Activated CD4-positive, alpha-beta T cell treated with anti-CD3 and anti-CD28 coated beads for 4 hours (primary cell): ENCODE results near the gene FRRS1.
"Not testable (repeated sequence)": the region's sequence is repeated elsewhere in the genome, so short reads cannot be mapped to it uniquely, and the experiment has no call there.

ENCODE experiments used
- DNase-seq, 2 donors: peaks; one replicate each; pipeline ENCODE4 v3.0.0-alpha.2; 2020

The FRRS1 gene

DNA sequence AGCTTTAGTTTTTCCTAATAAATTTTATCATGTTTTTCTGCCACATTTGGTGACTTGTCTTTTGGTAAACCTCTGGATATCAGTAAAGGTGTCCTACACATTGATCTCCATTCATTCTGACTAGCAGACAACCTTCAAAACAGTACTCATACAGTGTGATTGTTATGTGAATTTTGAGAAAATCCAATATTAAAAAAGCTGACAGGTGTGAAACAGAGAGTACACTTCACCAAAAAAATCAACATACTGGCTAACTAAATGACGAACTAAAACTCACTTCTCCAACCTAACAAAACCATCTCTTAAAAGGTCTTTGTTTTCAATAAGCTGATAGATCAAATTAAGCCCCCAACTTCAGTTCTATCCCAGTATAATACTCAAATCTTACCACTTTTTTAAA lies 1.5 kb downstream of the FRRS1 start:
- DNase-seq, result no peak

DNA sequence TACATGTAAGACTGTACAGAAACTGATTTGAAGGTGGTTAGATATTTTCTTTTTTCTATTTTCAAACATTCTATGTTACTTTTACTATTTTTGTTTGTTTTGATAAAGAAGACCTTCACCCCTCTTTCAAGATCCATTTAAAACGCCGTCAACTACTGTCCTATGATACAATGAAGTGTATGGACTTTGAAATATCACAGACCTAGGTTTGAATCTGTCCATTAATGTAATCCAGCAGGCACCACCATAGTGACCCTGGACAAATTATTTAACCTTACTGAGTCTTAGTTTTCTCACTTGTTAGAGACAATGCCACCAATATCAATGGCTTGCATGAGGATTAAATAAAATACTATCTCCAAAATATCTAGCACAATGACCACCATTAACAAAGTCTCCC lies 2.0 kb downstream of the FRRS1 start:
- no peak for DNase-seq

DNA sequence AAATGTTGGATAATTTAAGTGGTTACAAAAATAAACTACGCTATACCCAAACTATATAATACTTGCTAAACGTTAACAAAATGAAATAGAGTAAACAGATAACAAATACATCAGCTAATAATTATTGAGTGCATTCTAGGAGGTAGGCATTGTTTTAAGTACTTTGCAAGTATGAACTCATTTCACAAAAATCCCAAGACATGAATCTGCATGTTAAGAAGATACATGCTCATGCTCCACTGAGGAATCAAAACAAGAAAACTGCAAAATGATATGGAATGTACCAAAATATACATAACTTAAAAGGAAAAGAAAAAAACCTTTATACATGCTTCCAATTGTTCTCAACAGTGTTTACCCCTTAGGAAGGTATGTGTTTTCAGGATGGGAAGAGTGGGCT lies 2.5 kb downstream of the FRRS1 start:
- no peak for DNase-seq

DNA sequence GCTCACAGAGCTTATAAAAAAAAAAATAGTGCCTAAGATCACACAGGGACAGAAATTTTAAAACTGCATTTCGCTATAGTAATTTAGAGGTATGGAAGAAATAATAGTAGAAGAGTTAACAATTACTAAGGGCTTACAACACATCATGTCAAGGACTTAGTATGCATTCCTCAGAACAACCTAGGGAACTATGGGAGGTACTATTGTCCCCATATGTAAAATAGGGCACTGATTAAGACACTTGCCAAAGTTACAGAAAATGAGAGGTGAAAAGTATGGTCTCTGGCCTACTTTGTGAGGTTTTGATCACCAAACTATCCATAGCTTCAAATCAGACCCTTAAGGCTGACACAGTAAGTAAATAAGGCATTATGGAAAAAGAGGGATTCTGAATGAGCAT lies 4.7 kb downstream of the FRRS1 start:
- DNase-seq, result no peak

GRCh38 chr1:99759518-99760160 lies 6.8 kb downstream of the FRRS1 start:
- DNase-seq, result no peak

DNA sequence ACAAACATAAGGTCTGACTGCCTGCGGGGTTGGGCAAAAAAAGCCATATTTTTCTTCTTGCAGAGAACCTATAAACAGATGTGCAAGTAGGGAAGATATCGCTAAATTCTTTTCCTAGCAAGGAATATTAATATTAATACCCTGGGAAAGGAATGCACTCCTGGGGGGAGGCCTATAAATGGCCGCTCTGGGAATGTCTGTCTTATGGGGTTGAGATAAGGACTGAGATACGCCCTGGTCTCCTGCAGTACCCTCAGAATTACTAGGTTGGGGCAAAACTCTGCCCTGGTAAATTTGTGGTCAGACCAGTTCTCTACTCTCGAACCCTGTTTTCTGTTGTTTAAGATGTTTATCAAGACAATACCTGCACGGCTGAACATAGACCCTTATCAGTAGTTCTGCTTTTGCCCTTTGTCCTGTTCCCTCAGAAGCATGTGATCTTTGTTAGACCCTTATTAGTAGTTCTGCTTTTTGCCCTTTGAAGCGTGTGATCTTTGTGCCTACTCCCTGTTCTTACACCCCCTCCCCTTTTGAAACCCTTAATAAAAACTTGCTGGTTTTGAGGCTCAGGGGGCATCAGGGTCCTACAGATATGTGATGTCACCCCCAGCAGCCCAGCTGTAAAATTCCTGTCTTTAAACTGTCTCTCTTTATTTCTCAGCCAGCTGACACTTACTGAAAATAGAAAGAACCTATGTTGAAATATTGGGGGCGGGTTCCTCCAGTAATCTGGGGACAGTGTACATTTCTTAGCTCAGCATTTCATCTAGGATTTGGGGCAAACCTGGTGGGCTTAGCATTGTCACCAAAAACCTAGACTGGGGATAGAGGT lies 7.5 kb downstream of the FRRS1 start:
- DNase-seq, result not testable (repeated sequence)

DNA sequence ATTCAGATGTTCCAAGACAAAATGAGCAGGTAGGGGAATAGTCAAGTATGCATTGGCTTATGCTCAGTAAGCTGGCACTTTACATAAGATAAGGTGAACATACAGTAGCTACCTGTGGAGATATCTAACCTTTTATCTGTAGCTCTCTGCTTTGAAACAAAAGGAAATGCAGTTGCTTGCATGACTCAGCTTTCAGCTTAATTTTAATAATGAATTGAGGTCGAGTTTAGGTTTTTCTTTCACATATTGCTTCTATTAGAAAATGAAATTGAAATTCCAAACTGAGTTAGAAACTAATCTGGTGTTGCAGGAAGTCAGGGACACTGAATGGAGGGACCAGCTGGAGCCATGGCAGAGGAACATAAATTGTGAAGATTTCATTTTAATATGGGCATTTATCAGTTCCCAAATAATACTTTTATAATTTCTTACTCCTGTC lies 8.3 kb downstream of the FRRS1 start:
- DNase-seq, result no peak

GRCh38 chr1:99756598-99756997 lies 9.8 kb downstream of the FRRS1 start:
- no peak for DNase-seq

GRCh38 chr1:99755664-99756063 lies 10.8 kb downstream of the FRRS1 start:
- DNase-seq, result no peak

- DNase-seq, result no peak
Observed at GRCh38 chr1:99754697-99755096, 11.7 kb downstream of the FRRS1 start.

GRCh38 chr1:99754055-99754626 lies 12.3 kb downstream of the FRRS1 start:
- no peak for DNase-seq

- DNase-seq, result no peak
Observed at GRCh38 chr1:99751877-99752504, 14.4 kb downstream of the FRRS1 start.

DNA sequence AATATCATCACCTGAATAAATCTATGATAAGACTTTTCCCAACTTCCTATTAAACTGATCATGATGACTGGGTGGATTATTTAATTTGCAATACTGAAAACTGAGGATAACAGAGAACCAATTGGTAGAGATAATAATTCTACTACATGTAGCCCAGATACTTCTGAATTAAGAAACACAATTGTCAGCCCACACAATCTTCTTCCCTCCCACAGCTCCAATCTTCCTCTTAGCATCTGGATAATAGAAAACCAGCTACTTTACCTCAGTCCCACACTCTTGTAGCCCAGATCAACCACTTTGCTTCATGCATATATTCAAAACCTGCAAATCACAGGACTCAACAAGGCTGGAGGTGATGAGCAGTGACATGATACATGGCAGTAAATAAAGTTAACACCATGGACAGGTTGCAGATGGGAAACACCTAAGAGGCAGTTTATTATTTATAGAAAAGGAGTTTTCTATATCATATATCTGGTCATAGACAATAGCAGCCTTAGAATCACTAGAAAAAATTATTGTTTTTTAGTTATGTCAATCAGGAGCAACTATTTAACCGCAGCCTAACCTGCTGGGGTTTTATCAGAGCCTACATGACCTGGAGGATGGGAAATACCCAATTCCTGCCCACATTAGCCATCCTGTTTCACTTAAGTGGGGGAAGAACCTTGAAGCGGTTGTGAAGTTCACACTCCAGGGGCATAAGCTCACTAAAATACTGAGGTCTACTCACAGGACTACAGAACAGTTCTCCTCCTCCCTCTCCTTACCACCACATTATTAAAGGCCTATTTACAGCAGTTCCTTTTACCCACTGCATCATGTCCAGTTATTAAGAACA lies 16.7 kb downstream of the FRRS1 start:
- no peak for DNase-seq

DNA sequence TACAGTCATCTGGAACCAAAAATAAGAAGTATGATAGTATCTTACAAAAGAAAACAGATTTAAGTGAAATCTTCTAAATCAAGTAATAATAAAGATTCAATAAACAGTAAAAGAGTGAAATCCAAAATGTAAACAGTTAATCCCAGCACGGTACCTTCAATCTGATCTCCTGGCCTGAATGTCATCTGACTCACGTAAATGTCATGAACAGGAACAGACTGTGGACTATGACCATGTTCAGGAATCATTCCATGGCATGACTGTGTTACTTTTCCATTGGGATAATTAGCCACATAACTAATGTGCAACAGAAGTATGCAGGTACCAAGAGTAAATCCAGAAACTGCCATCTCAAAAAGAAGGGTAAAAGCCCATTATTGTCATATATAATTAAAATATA lies 18.0 kb downstream of the FRRS1 start:
- no peak for DNase-seq

GRCh38 chr1:99745684-99746083 lies 20.8 kb downstream of the FRRS1 start:
- DNase-seq, result no peak

GRCh38 chr1:99745061-99745460 lies 21.4 kb downstream of the FRRS1 start:
- DNase-seq, result no peak

DNA sequence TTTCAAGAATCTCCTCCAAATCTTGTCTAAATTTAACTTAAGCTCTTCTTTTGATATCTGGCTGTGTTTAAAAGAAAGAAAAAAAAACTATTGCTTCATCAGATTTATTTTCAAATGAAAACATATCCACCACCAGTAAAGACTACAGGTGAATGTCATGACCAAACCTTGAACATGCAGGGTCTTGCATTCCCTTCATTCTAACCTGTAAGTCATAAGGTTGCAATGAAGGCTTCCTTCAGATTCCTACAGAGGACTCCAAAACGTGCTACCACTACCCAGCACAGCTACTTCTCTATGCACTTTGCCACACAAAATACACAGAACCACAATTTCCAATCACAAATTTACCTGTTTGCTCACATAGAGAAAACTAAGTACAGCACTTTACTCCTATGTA lies 26.3 kb downstream of the FRRS1 start:
- DNase-seq, result no peak

- no peak for DNase-seq
Observed at GRCh38 chr1:99738858-99739465, 27.5 kb downstream of the FRRS1 start.

DNA sequence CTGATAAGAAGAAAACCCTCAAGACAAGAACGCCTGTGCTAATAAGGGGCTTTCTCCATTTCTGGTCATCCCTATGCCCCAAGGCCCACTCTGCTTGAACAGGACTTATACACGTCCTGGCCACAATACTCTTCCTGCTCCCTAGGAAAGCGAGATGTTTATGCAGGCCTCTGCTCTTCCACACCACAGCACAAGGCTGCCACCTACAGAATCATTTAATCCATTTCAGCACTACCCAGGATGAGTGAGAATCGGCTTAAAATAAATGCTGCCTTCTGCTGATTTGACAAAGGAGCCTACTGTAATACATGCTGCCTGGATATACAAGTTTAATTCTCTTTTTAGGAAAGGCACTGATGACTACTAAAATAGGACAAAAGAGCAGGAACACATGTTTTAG lies 29.4 kb downstream of the FRRS1 start:
- no peak for DNase-seq

DNA sequence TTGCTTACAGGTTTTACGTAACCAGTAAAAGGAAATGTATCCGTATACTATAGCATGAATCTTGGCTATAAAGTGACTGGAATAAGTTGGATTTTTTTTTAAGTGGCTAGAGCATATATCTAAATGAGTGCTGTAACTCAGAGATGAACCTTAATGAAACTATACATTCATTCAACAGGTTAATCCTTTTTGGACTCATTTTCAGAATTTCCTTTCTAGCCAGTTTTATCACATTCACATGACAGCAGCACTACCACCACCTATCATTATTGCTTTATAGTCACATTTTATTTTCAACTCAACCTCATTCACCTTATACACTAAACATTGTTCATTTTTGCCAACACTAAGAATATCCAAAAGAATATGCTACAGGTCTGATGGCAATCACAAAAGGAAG lies 30.6 kb downstream of the FRRS1 start:
- no peak for DNase-seq

DNA sequence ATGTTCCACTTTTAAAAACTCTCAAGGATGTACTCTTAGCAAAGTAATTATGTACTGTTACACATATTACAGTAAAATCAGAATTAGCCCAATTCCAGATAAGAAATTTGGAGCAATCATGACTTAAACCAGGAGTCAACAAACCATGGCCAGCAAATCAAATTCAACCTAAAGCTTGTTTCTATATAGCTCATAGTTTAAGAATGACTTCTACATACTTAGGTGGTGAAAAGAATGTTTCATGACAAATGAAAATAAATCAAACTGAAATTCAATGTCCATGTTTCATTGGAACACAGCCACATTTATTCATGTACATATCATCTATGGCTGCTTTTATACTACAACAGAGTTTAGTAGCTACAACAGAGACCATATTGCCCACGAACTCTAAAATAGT lies 35.1 kb downstream of the FRRS1 start:
- DNase-seq, result no peak

DNA sequence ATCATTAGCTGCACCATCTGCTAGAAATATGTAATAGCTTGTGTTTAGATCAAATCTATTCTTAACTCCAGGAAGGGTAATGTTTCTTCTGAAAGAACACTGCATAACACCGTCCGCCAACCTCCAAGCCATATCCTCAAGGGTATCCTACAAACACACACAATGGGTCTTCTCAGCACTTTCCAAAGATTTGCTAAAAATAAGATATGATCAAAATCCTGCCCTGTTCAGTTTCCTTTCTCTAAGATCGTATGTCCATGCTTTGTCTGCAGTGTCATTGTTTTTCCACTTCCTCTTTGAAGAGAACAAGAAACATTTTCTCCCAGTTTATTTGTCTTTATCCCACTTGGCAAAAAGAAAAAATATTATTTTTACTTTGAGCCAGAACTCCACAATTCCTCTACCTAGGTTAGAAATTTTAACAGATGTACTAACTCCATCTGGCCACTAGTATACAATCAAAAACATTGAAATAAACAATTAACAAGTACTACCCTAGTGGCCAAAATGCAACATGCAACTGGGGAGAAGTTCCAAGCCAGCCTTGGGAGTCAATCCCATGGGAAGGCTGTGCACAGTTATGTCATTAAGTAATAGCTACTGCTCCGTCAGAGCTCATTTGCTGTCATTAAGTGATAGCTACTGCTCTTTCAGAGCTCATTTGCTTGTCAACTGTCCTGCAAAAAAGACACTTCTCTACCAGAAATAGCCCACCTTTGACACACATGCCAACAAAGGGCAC lies 37.8 kb downstream of the FRRS1 start:
- DNase-seq, result no peak
